Upper lobe of right lung (tissue), 1 donor: ENCODE data around the gene LDB3. TPM values are rescaled to one million over a fixed set of nuclear protein-coding genes. Genes with fewer than 3 reads are reported as not detected.

Experiments
- ATAC-seq: fragments of 200-7000 bp; cut with Tn5 transposase; one replicate; pipeline ENCODE4 v1.9.1; 2020; ENCODE audit warnings: mild to moderate bottlenecking, moderate library complexity
- DNase-seq: peaks from one replicate; pipeline ENCODE4 v3.0.0-alpha.2; 2020
- H3K27ac ChIP-seq: fragments of 200-600 bp; one replicate; pipeline ENCODE4 v1.8.0; 2022
- H3K27me3 ChIP-seq: fragments of 200-600 bp; one replicate; pipeline ENCODE4 v1.8.0; 2022; ENCODE audit warnings: mild to moderate bottlenecking
- H3K36me3 ChIP-seq: fragments of 200-600 bp; one replicate; pipeline ENCODE4 v1.8.0; 2022
- H3K4me1 ChIP-seq: fragments of 200-600 bp; one replicate; pipeline ENCODE4 v1.8.0; 2022
- H3K4me3 ChIP-seq: fragments of 200-600 bp; one replicate; pipeline ENCODE4 v1.8.0; 2022; ENCODE audit warnings: mild to moderate bottlenecking
- H3K9me3 ChIP-seq: fragments of 200-600 bp; one replicate; pipeline ENCODE4 v1.8.0; 2022
- intact Hi-C: fragments of 100-400 bp; cut with DNase I; formaldehyde crosslinking; loops from one replicate; pipeline ENCODE4 v1.11.0; 2022
- total RNA-seq: library from RNA; stranded (reverse); fragmentation: NEBNext Ultra II Directional; extraction: Animal tissue kit (Norgen Biotek cat#: 25700); gene quantifications from one replicate; pipeline ENCODE4 v1.2.1, GENCODE V29; 2021
- TF ChIP-seq, protein P1 (sequence below): fragments of 200-600 bp; IDR thresholded peaks from one replicate; pipeline ENCODE4 v1.8.0; 2022; ENCODE audit warnings: antibody characterized with exemption
- donor health status: DM: no; HTN: yes; CAD: no; lungs with severe emphysema.

Gene LDB3
- total RNA-seq, 1 donor from 2014 or later, result 2.5 TPM

DNA sequence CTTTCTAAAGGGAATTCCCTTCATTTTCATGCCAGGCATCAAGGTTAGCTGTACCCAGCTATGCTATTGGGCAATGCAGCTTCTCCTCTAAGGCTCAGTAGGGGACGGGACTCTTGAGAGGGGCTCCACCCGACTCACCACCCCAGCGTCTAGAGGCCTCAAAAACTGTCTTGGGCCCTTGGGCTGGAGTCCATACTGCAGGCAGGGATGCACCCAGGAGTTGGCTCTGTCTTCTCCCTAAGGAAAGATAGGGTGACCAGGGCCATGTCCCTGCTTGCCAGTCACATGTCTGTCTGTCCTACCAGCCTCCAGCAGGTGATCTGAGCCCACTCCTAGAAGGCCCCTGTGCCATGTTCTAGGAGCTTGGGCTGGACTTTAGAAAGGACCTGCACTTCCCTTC, 12.7 kb upstream of the LDB3 start:
- ATAC-seq (no peak), DNase-seq (peak; percentile 36)

DNA sequence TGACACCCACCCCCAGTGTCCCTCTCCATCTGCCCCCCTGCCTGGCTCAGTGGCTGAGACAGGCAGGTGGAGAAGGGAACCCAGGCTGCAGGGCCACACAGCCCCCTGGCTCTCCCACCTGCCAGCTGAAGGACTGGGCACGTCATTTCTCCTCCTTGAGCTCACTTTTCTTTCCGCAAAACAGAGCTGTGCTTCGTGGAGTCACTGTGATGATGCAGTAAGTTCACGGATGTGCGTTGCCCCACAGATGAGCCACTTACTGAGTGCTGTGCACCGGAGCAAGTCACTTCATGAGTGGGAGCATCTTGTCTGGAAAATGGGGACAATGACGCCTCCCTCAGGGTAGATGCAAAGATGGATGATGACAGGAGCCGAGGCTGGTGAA, 11.3 kb upstream of the LDB3 start:
- peak; percentile 29 for DNase-seq
- Histone ChIP-seq H3K4me3 (no peak overlapping the region), H3K27me3 (no peaks in the 10 kb centered on the region), H3K9me3 (no peaks in the 10 kb centered on the region), H3K4me1 (no peaks in the 10 kb centered on the region), H3K27ac (no peak overlapping the region), H3K36me3 (no peaks in the 10 kb centered on the region)
- intact Hi-C loops, result no loop called here
- TF ChIP-seq, protein P1, sequence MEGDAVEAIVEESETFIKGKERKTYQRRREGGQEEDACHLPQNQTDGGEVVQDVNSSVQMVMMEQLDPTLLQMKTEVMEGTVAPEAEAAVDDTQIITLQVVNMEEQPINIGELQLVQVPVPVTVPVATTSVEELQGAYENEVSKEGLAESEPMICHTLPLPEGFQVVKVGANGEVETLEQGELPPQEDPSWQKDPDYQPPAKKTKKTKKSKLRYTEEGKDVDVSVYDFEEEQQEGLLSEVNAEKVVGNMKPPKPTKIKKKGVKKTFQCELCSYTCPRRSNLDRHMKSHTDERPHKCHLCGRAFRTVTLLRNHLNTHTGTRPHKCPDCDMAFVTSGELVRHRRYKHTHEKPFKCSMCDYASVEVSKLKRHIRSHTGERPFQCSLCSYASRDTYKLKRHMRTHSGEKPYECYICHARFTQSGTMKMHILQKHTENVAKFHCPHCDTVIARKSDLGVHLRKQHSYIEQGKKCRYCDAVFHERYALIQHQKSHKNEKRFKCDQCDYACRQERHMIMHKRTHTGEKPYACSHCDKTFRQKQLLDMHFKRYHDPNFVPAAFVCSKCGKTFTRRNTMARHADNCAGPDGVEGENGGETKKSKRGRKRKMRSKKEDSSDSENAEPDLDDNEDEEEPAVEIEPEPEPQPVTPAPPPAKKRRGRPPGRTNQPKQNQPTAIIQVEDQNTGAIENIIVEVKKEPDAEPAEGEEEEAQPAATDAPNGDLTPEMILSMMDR, result no peak
- ATAC-seq, result no peak

More for the DNA sequence above, 12.7 kb upstream of the LDB3 start:
- Histone ChIP-seq H3K27me3 (no peaks in the 10 kb centered on the region), H3K27ac (no peak overlapping the region), H3K36me3 (no peaks in the 10 kb centered on the region), H3K9me3 (no peaks in the 10 kb centered on the region), H3K4me1 (no peaks in the 10 kb centered on the region), H3K4me3 (no peak overlapping the region)
- TF ChIP-seq, protein P1, result no peak
- intact Hi-C loops, result no loop called here

DNA sequence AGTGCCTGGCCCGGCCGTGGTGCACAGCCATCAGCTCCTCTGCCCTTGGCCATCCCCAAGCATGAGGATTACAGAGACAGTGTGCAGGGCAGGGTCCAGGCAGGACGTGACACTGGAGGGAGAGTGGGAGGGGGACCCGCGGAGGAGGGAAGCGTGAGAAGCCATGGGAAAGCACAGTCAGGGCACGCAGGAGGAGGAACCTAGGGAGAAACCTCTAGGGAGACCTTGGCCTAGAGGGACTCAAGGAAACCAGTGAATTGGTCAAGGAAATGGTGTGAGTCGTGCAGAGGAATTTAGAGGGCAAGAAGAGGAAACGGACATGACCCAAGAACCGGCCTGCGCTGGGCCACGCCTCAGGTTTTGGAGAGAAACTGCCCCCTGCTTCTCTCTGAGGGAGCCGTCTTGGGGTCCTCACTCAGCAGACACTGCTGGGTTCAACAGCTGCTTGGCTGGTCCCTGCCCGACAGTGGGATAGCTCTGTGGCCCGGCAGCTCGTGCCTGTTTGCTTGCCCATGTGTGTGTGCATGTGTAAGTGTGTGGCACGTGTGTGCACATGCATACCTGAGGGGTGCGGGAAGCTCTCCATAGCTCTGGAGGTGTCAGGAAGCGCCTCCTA, 10.8 kb upstream of the LDB3 start:
- intact Hi-C loops, result no loop called here
- Histone ChIP-seq H3K36me3 (no peaks in the 10 kb centered on the region), H3K27me3 (no peaks in the 10 kb centered on the region), H3K4me1 (no peaks in the 10 kb centered on the region), H3K4me3 (no peak overlapping the region), H3K9me3 (no peaks in the 10 kb centered on the region), H3K27ac (no peak overlapping the region)
- DNase-seq (peak; percentile 61), ATAC-seq (no peak)
- TF ChIP-seq, protein P1, result no peak

DNA sequence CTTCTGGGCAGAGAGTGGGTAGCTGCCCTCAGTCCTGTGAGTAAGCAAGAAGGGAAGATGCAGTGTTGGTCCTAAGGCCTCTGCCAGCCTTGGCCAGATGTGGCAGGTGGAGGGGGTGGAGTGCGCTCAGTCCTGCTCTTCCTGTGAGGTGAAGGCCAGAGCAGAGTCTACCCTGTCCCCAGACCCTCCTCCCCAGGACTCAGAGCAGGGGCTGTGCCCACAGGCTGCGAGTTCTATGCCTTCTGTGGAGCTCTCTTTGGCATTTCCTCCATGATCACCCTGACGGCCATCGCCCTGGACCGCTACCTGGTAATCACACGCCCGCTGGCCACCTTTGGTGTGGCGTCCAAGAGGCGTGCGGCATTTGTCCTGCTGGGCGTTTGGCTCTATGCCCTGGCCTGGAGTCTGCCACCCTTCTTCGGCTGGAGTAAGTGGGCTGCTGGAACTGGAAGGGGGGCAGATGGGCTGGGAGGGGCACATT, 10.0 kb upstream of the LDB3 start:
- Histone ChIP-seq H3K4me1 (no peaks in the 10 kb centered on the region), H3K4me3 (no peak overlapping the region), H3K36me3 (no peaks in the 10 kb centered on the region), H3K9me3 (no peaks in the 10 kb centered on the region), H3K27ac (no peak overlapping the region), H3K27me3 (no peaks in the 10 kb centered on the region)
- intact Hi-C loops, result no loop called here
- TF ChIP-seq, protein P1, result no peak
- DNase-seq (peak; percentile 58), ATAC-seq (no peak)

DNA sequence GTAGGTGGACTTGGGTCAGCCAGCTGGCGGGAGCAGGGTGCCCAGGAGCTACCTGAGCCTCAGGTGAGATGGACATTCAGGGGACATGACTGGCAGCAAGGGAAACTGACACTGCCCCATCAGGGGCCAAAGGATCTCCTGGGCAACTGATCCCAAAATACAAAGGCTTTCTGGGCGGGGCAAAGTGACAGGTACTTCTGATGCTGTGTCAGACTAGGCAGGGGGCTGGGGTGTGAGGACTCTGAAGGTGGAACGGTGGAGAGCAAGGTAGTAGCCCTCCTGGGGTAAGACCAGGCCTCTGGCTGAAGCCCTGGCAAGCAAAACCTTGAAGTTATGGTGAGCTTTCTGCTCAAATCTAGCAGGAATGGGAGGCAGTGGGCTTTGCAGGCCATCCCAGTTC, 9.6 kb upstream of the LDB3 start:
- Histone ChIP-seq H3K4me3 (no peak overlapping the region), H3K27ac (no peak overlapping the region), H3K9me3 (no peaks in the 10 kb centered on the region), H3K27me3 (no peaks in the 10 kb centered on the region), H3K4me1 (no peaks in the 10 kb centered on the region), H3K36me3 (no peaks in the 10 kb centered on the region)
- TF ChIP-seq, protein P1, result no peak
- DNase-seq (no peak), ATAC-seq (no peak)
- intact Hi-C loops, result no loop called here
